Measurements from ENCODE around the gene TMEM109. TPM values are rescaled to one million over a fixed set of nuclear protein-coding genes. Genes with fewer than 3 reads are reported as not detected.

Gene TMEM109
- total and polyA plus RNA-seq, 9 of the 15 experiments (the other 6 are each of a cell fraction or from before 2014, with no cell fraction given) = 9.2 to 71.3 (median 30.5) TPM

DNA sequence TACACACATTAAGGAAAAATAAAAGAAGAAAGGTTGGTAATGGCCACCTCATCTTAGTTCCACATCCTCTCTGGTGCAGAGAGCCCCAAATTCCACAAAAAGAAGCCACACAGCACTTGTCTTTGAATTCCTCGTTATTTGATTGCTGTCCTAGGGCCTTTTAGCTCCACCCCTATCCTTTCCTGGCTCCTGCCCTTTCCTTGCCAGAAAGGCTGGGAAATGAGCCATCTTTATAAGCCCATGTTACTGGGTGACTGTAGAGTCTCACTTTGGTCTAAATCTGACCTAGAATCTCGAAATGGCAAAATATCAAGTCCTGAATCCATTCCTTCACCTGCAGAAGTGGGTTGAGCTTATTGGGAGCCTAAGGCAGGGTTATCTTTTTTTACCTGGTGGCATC is 6.0 kb downstream of the TMEM109 start (continued):
- TF ChIP-seq RAD21 (CRISPR knock-in tag; conservative IDR thresholded peaks at IDR 0.05 in 1 of 2, IDR thresholded peaks at IDR 0.05 in 1 of 2) (no peak), FOXK2 (conservative IDR thresholded peaks at IDR 0.05 in 1 of 2, IDR thresholded peaks at IDR 0.05 in 1 of 2; ENCODE audit: low read depth in 2 of 2) (no peak)

DNA sequence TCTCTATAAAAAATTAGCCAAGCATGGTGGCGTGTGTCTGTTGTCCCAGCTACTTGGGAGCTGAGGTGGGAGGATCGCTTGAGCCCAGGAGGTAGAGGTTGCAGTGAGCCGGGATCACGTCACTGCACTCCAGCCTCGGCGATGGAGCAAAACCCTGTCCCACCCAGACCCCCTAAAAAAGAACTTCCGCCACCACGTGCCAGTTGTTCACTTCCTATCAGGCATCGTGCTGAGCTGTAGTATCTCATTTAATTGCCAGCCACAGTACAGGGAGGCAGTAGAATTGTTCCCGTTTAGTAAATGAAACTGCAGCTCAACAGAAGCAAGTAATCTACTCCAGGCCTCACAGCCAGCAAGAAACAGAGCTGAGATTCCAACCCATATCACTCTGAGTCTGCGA is 7.3 kb downstream of the TMEM109 start:
- H4K20me1 ChIP-seq (replicated peaks; ENCODE audit: control insufficient read depth, insufficient read depth, low read length) = peaks cover 5% of the 10 kb centered on the region; the same call in 1 of the 2 replicates
- ChIA-PET CTCF (ENCODE audit: low intra/inter-chr PET ratio) (no interaction called here), POLR2A (interaction anchor here (0.5 to 1.5 kb wide), 2 partner anchors 8 to 62 kb away, joined by 4 to 5 read pairs; partner anchors contain the start of gene TMEM109)
- no peak overlapping the region for H2AFZ ChIP-seq (ENCODE audit: low read depth, low read length)
- in situ Hi-C loops (cut with MboI) (no loop called here), intact Hi-C loops (cut with micrococcal nuclease) (no loop called here)
- no peak for ATAC-seq
- no peaks in the 10 kb centered on the region for H3K9me3 ChIP-seq (replicated peaks; ENCODE audit: control insufficient read depth, insufficient read depth, low read depth, low read length)
- peaks cover 29% of the 10 kb centered on the region; the same call in 2 of the 3 replicates for H3K79me2 ChIP-seq (ENCODE audit: control insufficient read depth, insufficient read depth, low read length)
- FAIRE-seq = no peak
- no peak for DNase-seq (ENCODE audit: extremely low read depth in 1 of 4, low spot score in 3 of 4)
- WGBS (ENCODE audit: insufficient coverage, low coverage, missing lambda C conversion rate) = 83% methylated on average over 9 of the region's 11 CpGs
- H3K4me3 ChIP-seq = no peak overlapping the region
- H3K4me2 ChIP-seq (ENCODE audit: insufficient read depth, low read length) = no peak overlapping the region
- H3K9ac ChIP-seq (ENCODE audit: insufficient read depth in 1 of 2, low read depth in 2 of 2, low read length in 2 of 2) = no peak overlapping the region
- peaks cover 54% of the 10 kb centered on the region for H3K36me3 ChIP-seq (ENCODE audit: control insufficient read depth, insufficient read depth, low read length)
- H3K27ac ChIP-seq (ENCODE audit: extremely low read depth, low read depth, low read length) = no peak overlapping the region
- TF ChIP-seq, protein P1, sequence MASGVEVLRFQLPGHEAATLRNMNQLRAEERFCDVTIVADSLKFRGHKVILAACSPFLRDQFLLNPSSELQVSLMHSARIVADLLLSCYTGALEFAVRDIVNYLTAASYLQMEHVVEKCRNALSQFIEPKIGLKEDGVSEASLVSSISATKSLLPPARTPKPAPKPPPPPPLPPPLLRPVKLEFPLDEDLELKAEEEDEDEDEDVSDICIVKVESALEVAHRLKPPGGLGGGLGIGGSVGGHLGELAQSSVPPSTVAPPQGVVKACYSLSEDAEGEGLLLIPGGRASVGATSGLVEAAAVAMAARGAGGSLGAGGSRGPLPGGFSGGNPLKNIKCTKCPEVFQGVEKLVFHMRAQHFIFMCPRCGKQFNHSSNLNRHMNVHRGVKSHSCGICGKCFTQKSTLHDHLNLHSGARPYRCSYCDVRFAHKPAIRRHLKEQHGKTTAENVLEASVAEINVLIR (CRISPR knock-in tag; IDR thresholded peaks at IDR 0.05) = no peak
- TF ChIP-seq E2F3 (CRISPR knock-in tag; IDR thresholded peaks at IDR 0.05) = no peak
- TF ChIP-seq FIP1L1 (IDR thresholded peaks at IDR 0.05; ENCODE audit: low read depth, low read length, poor library complexity, severe bottlenecking) = no peak
- no peak for TF ChIP-seq CBFB (CRISPR knock-in tag; IDR thresholded peaks at IDR 0.05)
- no peak for TF ChIP-seq ZNF778 (CRISPR knock-in tag; IDR thresholded peaks at IDR 0.05)
- no peak for TF ChIP-seq SAFB2 (IDR thresholded peaks at IDR 0.05; ENCODE audit: borderline replicate concordance, low read depth, low read length, severe bottlenecking)
- TF ChIP-seq ZBED1 (IDR thresholded peaks at IDR 0.05) = no peak
- TF ChIP-seq, protein P2, sequence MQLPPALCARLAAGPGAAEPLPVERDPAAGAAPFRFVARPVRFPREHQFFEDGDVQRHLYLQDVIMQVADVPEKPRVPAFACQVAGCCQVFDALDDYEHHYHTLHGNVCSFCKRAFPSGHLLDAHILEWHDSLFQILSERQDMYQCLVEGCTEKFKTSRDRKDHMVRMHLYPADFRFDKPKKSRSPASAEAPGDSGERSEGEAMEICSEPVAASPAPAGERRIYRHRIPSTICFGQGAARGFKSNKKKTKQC (CRISPR knock-in tag; IDR thresholded peaks at IDR 0.05) = no peak
- no peak for TF ChIP-seq PRPF4 (IDR thresholded peaks at IDR 0.05; ENCODE audit: insufficient read depth, low read depth, low read length, poor library complexity, severe bottlenecking)
- TF ChIP-seq PHF8 (IDR thresholded peaks at IDR 0.05; ENCODE audit: borderline replicate concordance, low read length) = no peak
- TF ChIP-seq ZNF764 (CRISPR knock-in tag; IDR thresholded peaks at IDR 0.05; ENCODE audit: low read depth) = no peak
- H3K4me1 ChIP-seq (replicated peaks in 1 of 2; ENCODE audit: control insufficient read depth in 2 of 2, insufficient read depth in 2 of 2, low read length in 2 of 2) = peaks cover 7 to 22% of the 10 kb centered on the region in 2 experiments; a peak in 4 of 5 replicates
- H3K9me1 ChIP-seq (ENCODE audit: control insufficient read depth, insufficient read depth, low read length) = no peaks in the 10 kb centered on the region
- no TSS peak for BruUV-seq (replicated peaks)
- peaks cover 17 to 19% of the 10 kb centered on the region in 2 experiments for H3K27me3 ChIP-seq (ENCODE audit: control insufficient read depth in 2 of 2, insufficient read depth in 2 of 2, low read length in 2 of 2)

All from K562 (cell line).